ENCODE data around the gene PRDM4. TPM values are rescaled to one million over a fixed set of nuclear protein-coding genes. Genes with fewer than 3 reads are reported as not detected.

Gene PRDM4
- total RNA-seq, 1 donor from 2014 or later, result 25.4 TPM

DNA sequence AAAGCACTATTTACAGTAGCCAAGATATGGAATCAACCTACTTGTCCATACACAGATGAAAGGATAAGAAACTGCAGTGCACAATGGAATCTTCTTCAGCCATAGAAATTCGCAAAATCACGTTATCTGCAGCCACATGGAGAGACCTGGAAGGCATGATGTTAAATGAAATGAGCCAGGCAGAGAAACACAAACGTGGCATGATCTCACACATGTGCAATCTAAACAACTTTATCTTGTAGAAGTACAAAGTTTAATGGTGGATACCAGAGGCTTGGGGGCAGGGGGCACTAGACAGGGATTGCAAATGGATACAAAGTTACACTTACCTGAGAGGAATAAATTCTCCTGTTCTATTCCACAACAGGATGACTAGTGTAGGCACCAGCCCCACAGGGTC is 37.6 kb upstream of the PRDM4 start:
- no peak overlapping the region for H3K4me3 ChIP-seq
- intact Hi-C loops (cut with DNase I), result no loop called here
- no peaks in the 10 kb centered on the region for H3K4me1 ChIP-seq
- DNase-seq (no peak), ATAC-seq (no peak)
- no peaks in the 10 kb centered on the region for H3K9me3 ChIP-seq
- TF ChIP-seq, protein P1, sequence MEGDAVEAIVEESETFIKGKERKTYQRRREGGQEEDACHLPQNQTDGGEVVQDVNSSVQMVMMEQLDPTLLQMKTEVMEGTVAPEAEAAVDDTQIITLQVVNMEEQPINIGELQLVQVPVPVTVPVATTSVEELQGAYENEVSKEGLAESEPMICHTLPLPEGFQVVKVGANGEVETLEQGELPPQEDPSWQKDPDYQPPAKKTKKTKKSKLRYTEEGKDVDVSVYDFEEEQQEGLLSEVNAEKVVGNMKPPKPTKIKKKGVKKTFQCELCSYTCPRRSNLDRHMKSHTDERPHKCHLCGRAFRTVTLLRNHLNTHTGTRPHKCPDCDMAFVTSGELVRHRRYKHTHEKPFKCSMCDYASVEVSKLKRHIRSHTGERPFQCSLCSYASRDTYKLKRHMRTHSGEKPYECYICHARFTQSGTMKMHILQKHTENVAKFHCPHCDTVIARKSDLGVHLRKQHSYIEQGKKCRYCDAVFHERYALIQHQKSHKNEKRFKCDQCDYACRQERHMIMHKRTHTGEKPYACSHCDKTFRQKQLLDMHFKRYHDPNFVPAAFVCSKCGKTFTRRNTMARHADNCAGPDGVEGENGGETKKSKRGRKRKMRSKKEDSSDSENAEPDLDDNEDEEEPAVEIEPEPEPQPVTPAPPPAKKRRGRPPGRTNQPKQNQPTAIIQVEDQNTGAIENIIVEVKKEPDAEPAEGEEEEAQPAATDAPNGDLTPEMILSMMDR (IDR thresholded peaks at IDR 0.05), result no peak
- H3K27ac ChIP-seq, result no peak overlapping the region
- H3K36me3 ChIP-seq, result no peaks in the 10 kb centered on the region
- no peaks in the 10 kb centered on the region for H3K27me3 ChIP-seq (ENCODE audit: low read depth)

DNA sequence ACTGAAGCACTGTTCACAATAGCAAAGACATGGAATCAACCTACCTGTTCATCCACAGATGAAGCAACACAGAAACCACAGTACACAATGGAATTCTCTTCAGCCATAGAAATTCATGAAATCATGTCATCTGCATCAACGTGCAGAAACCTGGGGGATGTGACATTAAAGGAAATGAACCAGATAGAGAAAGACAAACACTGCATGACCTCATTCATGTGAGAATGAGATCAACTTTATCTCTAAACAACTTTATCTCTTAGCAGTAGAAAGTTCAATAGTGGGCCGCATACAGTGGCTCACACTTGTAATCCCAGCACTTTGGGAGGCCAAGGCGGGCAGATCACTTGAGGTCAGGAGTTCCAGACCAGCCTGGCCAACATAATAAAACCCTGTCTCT is 33.5 kb upstream of the PRDM4 start:
- Histone ChIP-seq H3K27me3 (ENCODE audit: low read depth) (no peaks in the 10 kb centered on the region), H3K36me3 (no peaks in the 10 kb centered on the region), H3K27ac (no peak overlapping the region), H3K9me3 (no peaks in the 10 kb centered on the region), H3K4me1 (no peaks in the 10 kb centered on the region), H3K4me3 (no peak overlapping the region)
- intact Hi-C loops (cut with DNase I), result no loop called here
- TF ChIP-seq, protein P1 (IDR thresholded peaks at IDR 0.05), result no peak
- no peak for ATAC-seq
- DNase-seq, result no peak

- TF ChIP-seq, protein P1 (IDR thresholded peaks at IDR 0.05), result no peak
- Histone ChIP-seq H3K9me3 (no peaks in the 10 kb centered on the region), H3K4me3 (no peak overlapping the region), H3K27me3 (ENCODE audit: low read depth) (no peaks in the 10 kb centered on the region), H3K4me1 (no peaks in the 10 kb centered on the region), H3K27ac (no peak overlapping the region), H3K36me3 (no peaks in the 10 kb centered on the region)
- no peak for ATAC-seq
- DNase-seq, result no peak
- intact Hi-C loops (cut with DNase I), result no loop called here
Measured at GRCh38 chr12:107791465-107792089, 30.6 kb upstream of the PRDM4 start.

DNA sequence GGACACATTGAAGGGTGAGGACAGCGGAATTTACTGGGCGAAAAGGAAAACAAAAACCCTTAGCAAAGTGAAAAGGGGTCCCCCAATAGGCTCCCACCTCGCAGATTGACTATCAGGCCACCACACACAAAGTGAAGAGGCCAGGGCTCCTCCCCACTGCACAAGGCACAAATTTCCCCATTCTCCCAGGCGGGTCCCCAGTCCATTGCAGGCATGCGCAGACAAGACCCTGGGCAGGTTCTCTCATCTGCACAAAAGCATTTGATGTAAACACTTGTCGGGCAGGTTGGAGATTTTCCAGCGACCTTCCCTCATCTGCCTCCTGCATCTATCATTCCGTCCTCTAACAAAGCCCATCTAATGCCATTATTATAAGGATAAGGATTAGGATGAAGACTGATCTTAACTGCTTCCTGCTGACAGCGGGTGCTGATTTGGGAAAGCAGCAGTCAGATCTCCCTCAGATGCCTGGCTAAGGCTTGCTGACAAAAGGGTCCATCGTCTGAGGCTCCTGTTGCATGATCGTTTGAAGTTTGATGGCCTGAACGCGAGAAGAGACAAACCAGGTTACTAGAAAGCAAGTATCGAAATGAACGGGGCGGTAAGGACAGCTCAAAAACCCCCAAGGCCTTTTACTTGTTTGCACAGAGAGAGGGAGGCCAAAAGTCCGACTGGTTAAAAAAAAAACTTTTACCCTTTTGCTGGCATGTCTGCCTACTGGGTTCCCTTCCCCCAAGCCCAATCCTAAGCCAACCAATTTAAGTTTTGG is 27.9 kb upstream of the PRDM4 start:
- TF ChIP-seq, protein P1 (IDR thresholded peaks at IDR 0.05), result no peak
- H3K4me1 ChIP-seq, result no peaks in the 10 kb centered on the region
- no peaks in the 10 kb centered on the region for H3K9me3 ChIP-seq
- ATAC-seq (no peak), DNase-seq (no peak)
- no peaks in the 10 kb centered on the region for H3K36me3 ChIP-seq
- intact Hi-C loops (cut with DNase I), result no loop called here
- H3K27me3 ChIP-seq (ENCODE audit: low read depth), result no peaks in the 10 kb centered on the region
- no peak overlapping the region for H3K27ac ChIP-seq
- no peak overlapping the region for H3K4me3 ChIP-seq

DNA sequence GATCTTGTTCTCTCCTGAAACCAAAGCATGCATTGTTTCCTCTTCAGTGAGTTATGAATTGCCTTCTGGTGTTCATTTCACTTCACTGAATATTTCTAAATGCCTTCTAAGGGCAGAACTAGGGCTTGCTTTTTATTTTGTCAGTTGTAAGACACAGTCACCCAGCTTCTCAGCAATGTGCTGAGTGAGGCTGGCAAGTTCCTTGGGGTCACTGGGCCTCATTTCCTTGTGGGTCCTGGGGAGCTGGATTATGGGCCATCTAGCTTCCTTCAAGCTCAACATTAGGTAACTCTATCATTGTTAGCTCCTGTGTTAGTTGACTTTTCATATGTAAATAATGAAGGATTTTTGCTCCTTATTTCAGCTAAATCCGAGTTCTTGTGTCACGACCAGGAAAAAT is 27.3 kb upstream of the PRDM4 start:
- TF ChIP-seq, protein P1 (IDR thresholded peaks at IDR 0.05), result no peak
- no peak for DNase-seq
- no peaks in the 10 kb centered on the region for H3K36me3 ChIP-seq
- no peak overlapping the region for H3K4me3 ChIP-seq
- no peaks in the 10 kb centered on the region for H3K4me1 ChIP-seq
- intact Hi-C loops (cut with DNase I), result no loop called here
- H3K27ac ChIP-seq, result no peak overlapping the region
- H3K9me3 ChIP-seq, result no peaks in the 10 kb centered on the region
- ATAC-seq, result no peak
- no peaks in the 10 kb centered on the region for H3K27me3 ChIP-seq (ENCODE audit: low read depth)
